GM18505 (cell line): ENCODE results near the gene RBAK.
A peak's percentile ranks its signal among the peaks of the same experiment; 100 is the strongest.
"Not testable (repeated sequence)": the region's sequence is repeated elsewhere in the genome, so short reads cannot be mapped to it uniquely, and the experiment has no call there.

ENCODE experiments used
- ATAC-seq: cut with Tn5 transposase; IDR thresholded peaks from one replicate; pipeline ENCODE4 v1.9.1; 2021; ENCODE audit not compliant: unreplicated experiment
- POLR2A ChIP-seq: IDR thresholded peaks from 4 replicates; pipeline ENCODE4 v1.6.1; 2011; ENCODE audit warnings: borderline replicate concordance; ENCODE audit not compliant: insufficient read depth, insufficient read length; ENCODE audit errors: extremely low read depth

The RBAK gene

GRCh38 chr7:5045558-5046396, at the start of gene RBAK:
RBAK (plus strand) TSS chr7:5045860; CDS start chr7:5048077, 2,217 bp downstream.
- ATAC-seq, result peak; percentile 100
- TF ChIP-seq POLR2A, result peak; percentile 91

GRCh38 chr7:4996696-4997222, 48.9 kb upstream of the RBAK start:
- no peak for TF ChIP-seq POLR2A
- ATAC-seq, result no peak

GRCh38 chr7:4998244-4998643, 47.4 kb upstream of the RBAK start:
- no peak for ATAC-seq

GRCh38 chr7:4998910-4999309, 46.8 kb upstream of the RBAK start:
- no peak for ATAC-seq
- TF ChIP-seq POLR2A, result no peak

More at GRCh38 chr7:4998244-4998643, 47.4 kb upstream of the RBAK start:
- TF ChIP-seq POLR2A, result no peak

- TF ChIP-seq POLR2A, result no peak
- no peak for ATAC-seq
Observed at GRCh38 chr7:4999369-4999950, 46.2 kb upstream of the RBAK start.

- ATAC-seq, result no peak
- TF ChIP-seq POLR2A, result no peak
Observed at GRCh38 chr7:5001003-5001402, 44.7 kb upstream of the RBAK start.

- no peak for ATAC-seq
- TF ChIP-seq POLR2A, result no peak
Observed at GRCh38 chr7:5001911-5002310, 43.7 kb upstream of the RBAK start.

- TF ChIP-seq POLR2A, result no peak
Observed at GRCh38 chr7:5005066-5005465, 40.6 kb upstream of the RBAK start.

GRCh38 chr7:5012985-5013384, 32.7 kb upstream of the RBAK start:
- no peak for TF ChIP-seq POLR2A

More at GRCh38 chr7:5005066-5005465, 40.6 kb upstream of the RBAK start:
- no peak for ATAC-seq

GRCh38 chr7:5015936-5016335, 29.7 kb upstream of the RBAK start:
- ATAC-seq, result not testable (repeated sequence)

More at GRCh38 chr7:5012985-5013384, 32.7 kb upstream of the RBAK start:
- no peak for ATAC-seq

GRCh38 chr7:5017626-5018025, 28.0 kb upstream of the RBAK start:
- not testable (repeated sequence) for ATAC-seq

GRCh38 chr7:5020098-5020497, 25.6 kb upstream of the RBAK start:
- no peak for ATAC-seq
- TF ChIP-seq POLR2A, result no peak

GRCh38 chr7:5020976-5021550, 24.6 kb upstream of the RBAK start:
- not testable (repeated sequence) for ATAC-seq

- ATAC-seq, result not testable (repeated sequence)
Observed at GRCh38 chr7:5023626-5024025, 22.0 kb upstream of the RBAK start.

GRCh38 chr7:5027796-5028410, 17.8 kb upstream of the RBAK start:
- not testable (repeated sequence) for ATAC-seq

- not testable (repeated sequence) for ATAC-seq
Observed at GRCh38 chr7:5033186-5033585, 12.5 kb upstream of the RBAK start.
